PC-9 (cell line): ENCODE measurements around the gene TNP2. TPM values are rescaled to one million over a fixed set of nuclear protein-coding genes. Genes with fewer than 3 reads are reported as not detected.

ENCODE experiments used
- Bru-seq: library from RNA; stranded (reverse); fragments of 400-500 nt; gene quantifications from one replicate; lab custom pipeline; 2021; lab: Mats Ljungman, UMichigan
- BruChase-seq, 2 experiments: library from RNA; stranded (reverse); fragments of 400-500 nt; gene quantifications; one replicate each; lab custom pipeline; 2021; lab: Mats Ljungman, UMichigan
- BruUV-seq: library from RNA; stranded (reverse); fragments of 400-500 nt; replicated peaks from 2 replicates; lab custom pipeline; 2021; lab: Mats Ljungman, UMichigan
- CTCF ChIA-PET: fragments of 300-600 bp; sonication (Branson Sonifier 250); formaldehyde crosslinking; loops from one replicate; lab custom pipeline; 2022; ENCODE audit warnings: antibody characterized with exemption; lab: Charles Lee
- POLR2A ChIA-PET: fragments of 300-600 bp; sonication (Branson Sonifier 250); formaldehyde crosslinking; loops from one replicate; lab custom pipeline; 2022; ENCODE audit warnings: antibody characterized with exemption; ENCODE audit not compliant: unreplicated experiment; lab: Charles Lee
- DNase-seq, 2 experiments: peaks; one replicate each; pipeline versions ENCODE4 v3.0.0 to v3.0.0-alpha.2; 2015 to 2022; ENCODE audit warnings: mixed read lengths in 1 of 2
- H2AFZ ChIP-seq: fragments of 200-600 bp; sonication (generic); 2 replicates; pipeline ENCODE4 v1.8.1; 2017; ENCODE audit warnings: antibody characterized with exemption
- H3F3A ChIP-seq: fragments of 200-600 bp; sonication (generic); 2 replicates; pipeline ENCODE4 v1.8.1; 2017; ENCODE audit warnings: antibody characterized with exemption, mild to moderate bottlenecking, low read depth; ENCODE audit not compliant: insufficient read depth
- H3K27ac ChIP-seq: fragments of 200-600 bp; sonication (generic); 2 replicates; pipeline ENCODE4 v1.6.1; 2016; ENCODE audit warnings: mixed run types
- H3K27me3 ChIP-seq: fragments of 200-600 bp; sonication (generic); 2 replicates; pipeline ENCODE4 v1.6.1; 2016; ENCODE audit warnings: low read depth, mixed run types; ENCODE audit not compliant: insufficient read depth
- H3K36me3 ChIP-seq: fragments of 200-600 bp; sonication (generic); 2 replicates; pipeline ENCODE4 v1.6.1; 2016; ENCODE audit warnings: low read depth, mixed run types
- H3K4me1 ChIP-seq: fragments of 200-600 bp; sonication (generic); replicated peaks from 2 replicates; pipeline ENCODE4 v1.6.1; 2016; ENCODE audit warnings: mixed run types; ENCODE audit not compliant: insufficient read depth
- H3K4me2 ChIP-seq: fragments of 200-600 bp; sonication (generic); 2 replicates; pipeline ENCODE4 v1.6.1; 2017; ENCODE audit warnings: mixed run types
- H3K4me3 ChIP-seq: fragments of 200-600 bp; sonication (generic); 2 replicates; pipeline ENCODE4 v1.6.1; 2016; ENCODE audit warnings: mixed run types
- H3K79me2 ChIP-seq: fragments of 200-600 bp; sonication (generic); 2 replicates; pipeline ENCODE4 v1.6.1; 2017; ENCODE audit warnings: low read depth, mixed run types
- H3K9me2 ChIP-seq: fragments of 200-600 bp; sonication (generic); 2 replicates; pipeline ENCODE4 v1.8.1; 2017; ENCODE audit warnings: mild to moderate bottlenecking; ENCODE audit not compliant: insufficient read depth
- H3K9me3 ChIP-seq: fragments of 200-600 bp; sonication (generic); 2 replicates; pipeline ENCODE4 v1.8.1; 2016; ENCODE audit warnings: low read depth; ENCODE audit not compliant: insufficient read depth
- H4K20me1 ChIP-seq: fragments of 200-600 bp; sonication (generic); 2 replicates; pipeline ENCODE4 v1.8.1; 2017; ENCODE audit not compliant: insufficient read depth
- CTCF ChIP-seq: fragments of 200-600 bp; sonication (generic); conservative IDR thresholded peaks from 2 replicates; pipeline ENCODE4 v1.6.1; 2017; ENCODE audit warnings: mixed run types, antibody characterized with exemption, mild to moderate bottlenecking, moderate library complexity
- EZH2 ChIP-seq: fragments of 200-600 bp; sonication (generic); IDR thresholded peaks from 2 replicates; pipeline ENCODE4 v1.8.0; 2017; ENCODE audit warnings: antibody characterized with exemption, low read depth
- intact Hi-C: fragments of 100-400 bp; cut with micrococcal nuclease; formaldehyde crosslinking; loops from one replicate; pipeline ENCODE4 v1.10.0; 2022; ENCODE audit not compliant: unreplicated experiment
- long read RNA-seq: library from polyadenylated mRNA; stranded (forward); transcript quantifications from one replicate; pipeline ENCODE4 v2.0.0, GENCODE V29; 2022
- total RNA-seq: library from RNA; stranded (reverse); gene quantifications from 2 replicates; pipeline ENCODE4 v1.2.3, GENCODE V29; 2021

Gene TNP2
- total RNA-seq = not detected in 2 replicates
- not detected for Bru-seq, nascent RNA
- not detected for BruChase-seq, experiment 1, labeled RNA remaining after a 2-hour chase
- not detected for BruChase-seq, experiment 2, labeled RNA remaining after a 6-hour chase
- long read RNA-seq = 0 reads

GRCh38 chr16:11268921-11269375 lies at the start of gene TNP2:
TSS of gene TNP2 (minus strand) at chr16:11269325. CDS start at chr16:11269262, 63 bp downstream.
- Histone ChIP-seq H3K4me1 (no peaks in the 10 kb centered on the region), H3K36me3 (no peaks in the 10 kb centered on the region), H3K27ac (no peak within 1 kb of the TSS), H3K4me3 (no peak within 1 kb of the TSS), H3F3A (no peaks in the 10 kb centered on the region), H2AFZ (no peak within 1 kb of the TSS), H3K4me2 (no peak within 1 kb of the TSS), H3K9me2 (no peaks in the 10 kb centered on the region), H3K27me3 (peaks cover 10% of the 10 kb centered on the region; the same call in 1 of the 2 replicates), H4K20me1 (no peaks in the 10 kb centered on the region), H3K79me2 (no peaks in the 10 kb centered on the region), H3K9me3 (no peaks in the 10 kb centered on the region)
- ChIA-PET POLR2A (interaction anchor here (0.7 kb wide), 1 partner anchor 13 kb away, joined by 10 read pairs; the partner anchor contains the start of gene SOCS1), CTCF (interaction anchor here (0.6 kb wide), 1 partner anchor 76 kb away, joined by 6 read pairs; no protein-coding TSS in a partner anchor)
- no peak for DNase-seq
- BruUV-seq = no TSS peak
- TF ChIP-seq CTCF (no peak), EZH2 (no peak)
- intact Hi-C loops = no loop called here

GRCh38 chr16:11318817-11319216 lies 49.7 kb upstream of the TNP2 start:
- Histone ChIP-seq H3K27ac (no peak overlapping the region), H3K27me3 (no peaks in the 10 kb centered on the region), H3K36me3 (no peaks in the 10 kb centered on the region), H3F3A (peaks cover 11% of the 10 kb centered on the region; the same call in 1 of the 2 replicates), H3K9me2 (no peaks in the 10 kb centered on the region), H3K4me1 (peaks cover 17% of the 10 kb centered on the region), H3K9me3 (no peaks in the 10 kb centered on the region), H2AFZ (no peak overlapping the region), H4K20me1 (no peaks in the 10 kb centered on the region), H3K79me2 (no peaks in the 10 kb centered on the region), H3K4me2 (no peak overlapping the region), H3K4me3 (no peak overlapping the region)
- DNase-seq = no peak
- BruUV-seq = no TSS peak
- POLR2A ChIA-PET = interaction anchor here (0.6 kb wide), 1 partner anchor 709 kb away, joined by 8 read pairs; no protein-coding TSS in a partner anchor
- TF ChIP-seq EZH2 (no peak), CTCF (no peak)
- intact Hi-C loops = no loop called here
- CTCF ChIA-PET = interaction anchor here (0.6 kb wide), 2 partner anchors 213 to 350 kb away, joined by 3 to 14 read pairs; no protein-coding TSS in a partner anchor

- Histone ChIP-seq H4K20me1 (no peaks in the 10 kb centered on the region), H3K4me3 (no peak overlapping the region), H3K4me2 (no peak overlapping the region), H3K9me2 (no peaks in the 10 kb centered on the region), H3F3A (peaks cover 26% of the 10 kb centered on the region), H3K79me2 (no peaks in the 10 kb centered on the region), H3K27me3 (no peaks in the 10 kb centered on the region), H3K9me3 (no peaks in the 10 kb centered on the region), H3K36me3 (no peaks in the 10 kb centered on the region), H2AFZ (no peak overlapping the region), H3K27ac (no peak overlapping the region), H3K4me1 (peaks cover 38% of the 10 kb centered on the region)
- TF ChIP-seq EZH2 (no peak), CTCF (no peak)
- intact Hi-C loops = no loop called here
- BruUV-seq = no TSS peak
- POLR2A ChIA-PET = interaction anchor here (0.6 kb wide), 1 partner anchor 56 kb away, joined by 10 read pairs; no protein-coding TSS in a partner anchor
- CTCF ChIA-PET = no interaction called here
- DNase-seq = no peak
Measured at GRCh38 chr16:11316331-11317015, 47.3 kb upstream of the TNP2 start.
